Measurements from ENCODE around the gene ARL16. TPM values are rescaled to one million over a fixed set of nuclear protein-coding genes. Genes with fewer than 3 reads are reported as not detected.

The ARL16 gene
- polyA plus RNA-seq, 2 of the 4 experiments (the other 2 are of a cell fraction) = 45.2 to 53.6 TPM

- TF ChIP-seq KDM5A (IDR thresholded peaks at IDR 0.05) (no peak), MYC (IDR thresholded peaks at IDR 0.05; ENCODE audit: borderline replicate concordance, low read length) (no peak), TP53 (CRISPR knock-in tag; IDR thresholded peaks at IDR 0.05) (no peak), RCOR1 (IDR thresholded peaks at IDR 0.05; ENCODE audit: low read depth, low read length) (no peak), SMC3 (IDR thresholded peaks at IDR 0.05) (no peak), JUNB (IDR thresholded peaks at IDR 0.05) (no peak)
- TF ChIP-seq, protein P1, sequence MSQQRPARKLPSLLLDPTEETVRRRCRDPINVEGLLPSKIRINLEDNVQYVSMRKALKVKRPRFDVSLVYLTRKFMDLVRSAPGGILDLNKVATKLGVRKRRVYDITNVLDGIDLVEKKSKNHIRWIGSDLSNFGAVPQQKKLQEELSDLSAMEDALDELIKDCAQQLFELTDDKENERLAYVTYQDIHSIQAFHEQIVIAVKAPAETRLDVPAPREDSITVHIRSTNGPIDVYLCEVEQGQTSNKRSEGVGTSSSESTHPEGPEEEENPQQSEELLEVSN (IDR thresholded peaks at IDR 0.05; ENCODE audit: borderline replicate concordance, low read depth) = no peak
- TF ChIP-seq, protein P2, sequence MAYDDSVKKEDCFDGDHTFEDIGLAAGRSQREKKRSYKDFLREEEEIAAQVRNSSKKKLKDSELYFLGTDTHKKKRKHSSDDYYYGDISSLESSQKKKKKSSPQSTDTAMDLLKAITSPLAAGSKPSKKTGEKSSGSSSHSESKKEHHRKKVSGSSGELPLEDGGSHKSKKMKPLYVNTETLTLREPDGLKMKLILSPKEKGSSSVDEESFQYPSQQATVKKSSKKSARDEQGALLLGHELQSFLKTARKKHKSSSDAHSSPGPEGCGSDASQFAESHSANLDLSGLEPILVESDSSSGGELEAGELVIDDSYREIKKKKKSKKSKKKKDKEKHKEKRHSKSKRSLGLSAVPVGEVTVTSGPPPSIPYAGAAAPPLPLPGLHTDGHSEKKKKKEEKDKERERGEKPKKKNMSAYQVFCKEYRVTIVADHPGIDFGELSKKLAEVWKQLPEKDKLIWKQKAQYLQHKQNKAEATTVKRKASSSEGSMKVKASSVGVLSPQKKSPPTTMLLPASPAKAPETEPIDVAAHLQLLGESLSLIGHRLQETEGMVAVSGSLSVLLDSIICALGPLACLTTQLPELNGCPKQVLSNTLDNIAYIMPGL (CRISPR knock-in tag; IDR thresholded peaks at IDR 0.05; ENCODE audit: borderline replicate concordance) = no peak
- no peak overlapping the region for H3K27ac ChIP-seq
- no peaks in the 10 kb centered on the region for H3K9me3 ChIP-seq
- no peak for DNase-seq (ENCODE audit: low read depth in 1 of 2, low spot score in 1 of 2)
- ChIA-PET CTCF (interaction anchor here (0.7 to 2.7 kb wide), 2 partner anchors 10 to 46 kb away, joined by 3 to 11 read pairs; partner anchors contain the start of genes NPLOC4 and TSPAN10), POLR2A (no interaction called here)
- H3K4me2 ChIP-seq = no peak overlapping the region
- H3K4me3 ChIP-seq = no peak overlapping the region
- 67% methylated on average over 12 of the region's 12 CpGs for WGBS (ENCODE audit: missing lambda C conversion rate)
- no peak; a peak in 1 of 6 replicates for ATAC-seq
- FAIRE-seq = no peak
- peaks cover 21% of the 10 kb centered on the region for H3K4me1 ChIP-seq
Observed at GRCh38 chr17:81646869-81647600, 36.6 kb downstream of the ARL16 start.

DNA sequence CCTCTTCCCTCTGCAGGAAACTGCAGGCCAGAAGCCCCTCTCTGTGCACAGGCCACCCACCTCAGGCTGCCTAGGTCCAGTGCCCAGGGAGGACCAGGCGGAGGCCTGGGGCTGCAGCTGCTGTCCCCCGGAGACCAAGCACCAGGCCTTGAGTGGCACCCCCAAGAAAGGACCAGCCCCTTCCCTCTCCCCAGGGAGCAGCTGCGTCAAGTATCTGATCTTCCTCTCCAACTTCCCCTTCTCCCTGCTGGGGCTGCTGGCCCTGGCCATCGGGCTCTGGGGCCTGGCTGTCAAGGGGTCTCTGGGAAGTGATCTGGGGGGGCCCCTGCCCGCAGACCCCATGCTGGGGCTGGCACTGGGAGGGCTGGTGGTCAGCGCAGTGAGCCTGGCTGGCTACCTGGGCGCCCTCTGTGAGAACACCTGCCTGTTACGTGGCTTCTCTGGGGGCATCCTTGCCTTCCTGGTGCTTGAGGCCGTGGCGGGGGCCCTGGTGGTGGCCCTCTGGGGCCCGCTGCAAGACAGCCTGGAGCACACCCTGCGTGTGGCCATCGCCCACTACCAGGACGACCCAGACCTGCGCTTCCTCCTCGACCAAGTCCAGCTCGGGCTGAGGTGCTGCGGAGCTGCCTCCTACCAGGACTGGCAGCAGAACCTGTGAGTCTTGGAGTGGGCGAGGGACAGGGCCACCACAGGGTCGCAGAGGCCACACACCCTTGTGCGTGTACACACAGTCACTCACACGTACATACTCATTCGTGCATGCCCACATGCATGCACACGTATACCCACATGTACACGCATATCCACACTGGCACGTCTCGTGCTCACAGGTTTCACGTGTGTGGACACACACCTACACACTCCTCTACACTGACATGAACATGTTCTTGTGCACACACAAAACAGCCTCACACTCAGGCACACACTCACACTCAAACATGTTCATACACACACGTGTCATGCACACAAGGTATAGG is 38.3 kb downstream of the ARL16 start:
- no peak for FAIRE-seq
- Histone ChIP-seq H3K9me3 (no peaks in the 10 kb centered on the region), H3K4me1 (peaks cover 12% of the 10 kb centered on the region), H3K27ac (no peak overlapping the region), H3K4me3 (no peak overlapping the region), H3K4me2 (no peak overlapping the region)
- ChIA-PET CTCF (interaction anchor here (0.9 kb wide), 1 partner anchor 89 kb away, joined by 4 read pairs; no protein-coding TSS in a partner anchor), POLR2A (no interaction called here)
- ATAC-seq = no peak
- no peak for DNase-seq (ENCODE audit: low read depth in 1 of 2, low spot score in 1 of 2)
- TF ChIP-seq NFE2L2 (conservative IDR thresholded peaks at IDR 0.05; ENCODE audit: low read length) = no peak
- TF ChIP-seq MAFK (IDR thresholded peaks at IDR 0.05; ENCODE audit: partially characterized antibody) = no peak
- TF ChIP-seq USF2 (IDR thresholded peaks at IDR 0.05) = no peak
- TF ChIP-seq CHD2 (IDR thresholded peaks at IDR 0.05; ENCODE audit: low read length, partially characterized antibody) = no peak
- no peak for TF ChIP-seq CBX2 (IDR thresholded peaks at IDR 0.05; ENCODE audit: borderline replicate concordance, low read depth)
- no peak for TF ChIP-seq RARB (CRISPR knock-in tag; IDR thresholded peaks at IDR 0.05)
- no peak for TF ChIP-seq KDM1A (IDR thresholded peaks at IDR 0.05; ENCODE audit: low read depth)
- no peak for TF ChIP-seq ESRRA (IDR thresholded peaks at IDR 0.05; ENCODE audit: borderline replicate concordance, low read length)
- TF ChIP-seq BHLHE40 (IDR thresholded peaks at IDR 0.05; ENCODE audit: low read depth, low read length) = no peak
- TF ChIP-seq RCOR1 (IDR thresholded peaks at IDR 0.05; ENCODE audit: low read depth, low read length) = no peak
- TF ChIP-seq ZSCAN20 (CRISPR knock-in tag; IDR thresholded peaks at IDR 0.05) = no peak
- no peak for TF ChIP-seq JUN (IDR thresholded peaks at IDR 0.05)
- no peak for TF ChIP-seq NPAS2 (CRISPR knock-in tag; IDR thresholded peaks at IDR 0.05; ENCODE audit: borderline replicate concordance)
- no peak for TF ChIP-seq RFX5 (IDR thresholded peaks at IDR 0.05)
- 78% methylated on average over 22 of the region's 29 CpGs for WGBS (ENCODE audit: missing lambda C conversion rate)
